NCI-H446 (cell line): ENCODE results near the gene ANP32D.
"Not testable (repeated sequence)": the region's sequence is repeated elsewhere in the genome, so short reads cannot be mapped to it uniquely, and the experiment has no call there.

Source experiments
- DNase-seq, 2 experiments: peaks; one replicate each; lab custom pipeline; 2025; lab: John Stamatoyannopoulos, UW

ANP32D gene

DNA sequence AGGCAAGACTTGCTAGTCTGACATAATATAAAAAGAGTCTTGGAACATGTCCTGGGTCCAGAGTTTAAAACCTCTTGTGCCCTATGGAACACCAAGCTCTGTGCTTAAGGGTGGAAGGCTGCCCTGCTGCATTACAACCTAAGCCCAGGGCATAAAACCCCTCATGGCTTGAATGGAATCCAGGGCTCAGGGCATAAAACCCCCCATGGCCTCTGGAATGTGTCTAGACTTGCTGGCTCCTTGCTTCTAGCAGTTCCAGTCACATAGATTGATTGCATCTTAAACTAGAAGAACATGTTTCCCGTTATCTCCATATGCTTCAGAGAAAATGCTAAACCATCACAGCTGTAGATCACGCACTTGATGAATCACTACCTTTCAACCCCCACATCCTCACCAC, 34.5 kb downstream of the ANP32D start:
- DNase-seq, result not testable (repeated sequence)

DNA sequence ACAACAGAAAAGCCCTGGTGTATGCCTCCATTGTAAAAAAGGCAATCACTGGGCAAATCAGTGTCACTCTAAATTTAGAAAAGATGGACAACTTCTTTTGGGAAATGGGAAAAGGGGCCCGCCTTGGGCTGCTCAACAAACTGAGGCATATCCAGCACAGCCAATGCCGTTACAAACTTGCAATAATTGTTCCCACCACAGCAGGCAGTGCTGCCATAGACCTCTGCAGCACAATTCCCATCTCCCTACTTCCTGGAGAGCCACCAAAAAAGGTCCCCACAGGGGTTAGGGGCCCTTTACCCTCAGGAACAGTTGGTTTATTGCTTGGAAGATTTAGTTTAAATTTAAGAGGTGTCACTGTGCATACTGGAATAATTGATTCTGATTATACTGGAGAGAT, 36.6 kb downstream of the ANP32D start:
- DNase-seq, result no peak

DNA sequence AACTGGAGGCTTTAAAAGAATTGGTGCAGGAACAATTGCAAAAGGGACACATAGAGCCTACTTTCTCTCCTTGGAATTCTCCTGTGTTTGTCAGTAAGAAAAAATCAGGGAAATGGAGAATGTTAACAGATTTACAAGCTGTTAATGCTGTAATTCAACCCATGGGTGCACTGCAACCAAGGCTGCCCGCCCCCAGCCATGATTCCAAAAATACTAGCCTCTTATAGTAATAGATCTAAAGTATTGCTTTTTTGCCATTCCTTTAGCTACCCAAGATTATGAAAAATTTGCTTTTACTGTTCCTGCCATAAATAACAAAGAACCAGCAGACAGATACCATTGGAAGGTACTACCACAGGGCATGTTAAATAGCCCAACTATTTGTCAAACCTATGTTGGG, 37.8 kb downstream of the ANP32D start:
- no peak for DNase-seq

DNA sequence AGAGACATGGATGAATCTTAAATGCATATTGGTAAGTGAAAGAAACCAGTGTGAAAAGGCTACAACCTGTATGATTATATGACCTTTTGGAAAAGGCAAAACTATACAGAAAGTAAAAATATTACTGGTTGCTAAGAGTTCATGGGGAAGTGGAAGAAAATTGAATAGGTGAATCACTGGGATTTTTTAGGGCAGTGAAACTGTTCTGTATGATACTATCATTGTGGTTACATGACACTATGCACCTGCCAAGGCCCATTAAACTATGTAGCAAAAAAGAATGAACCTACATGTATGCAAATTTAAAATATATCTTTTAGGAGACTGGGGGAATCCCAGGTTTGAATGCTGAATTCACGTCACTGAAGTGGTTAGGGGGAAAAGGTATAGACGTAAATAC, 40.5 kb downstream of the ANP32D start:
- DNase-seq, result no peak

DNA sequence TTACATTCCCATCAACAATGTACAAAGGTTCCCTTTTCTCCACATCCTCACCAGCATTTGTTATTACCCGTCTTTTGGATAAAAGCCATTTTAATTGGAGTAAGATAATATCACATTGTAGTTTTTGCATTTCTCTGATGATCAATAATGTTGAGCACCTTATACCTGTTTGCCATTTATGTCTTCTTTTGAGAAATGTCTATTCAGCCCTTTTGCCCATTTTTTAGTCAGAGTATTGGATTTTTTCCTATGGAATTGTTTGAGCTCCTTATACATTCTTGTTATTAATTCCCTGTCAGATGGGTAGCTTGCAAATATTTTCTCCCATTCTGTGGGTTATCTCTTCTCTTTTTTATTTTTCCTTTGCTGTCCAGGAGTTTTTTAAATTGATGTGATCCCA, 42.4 kb downstream of the ANP32D start:
- no peak for DNase-seq

DNA sequence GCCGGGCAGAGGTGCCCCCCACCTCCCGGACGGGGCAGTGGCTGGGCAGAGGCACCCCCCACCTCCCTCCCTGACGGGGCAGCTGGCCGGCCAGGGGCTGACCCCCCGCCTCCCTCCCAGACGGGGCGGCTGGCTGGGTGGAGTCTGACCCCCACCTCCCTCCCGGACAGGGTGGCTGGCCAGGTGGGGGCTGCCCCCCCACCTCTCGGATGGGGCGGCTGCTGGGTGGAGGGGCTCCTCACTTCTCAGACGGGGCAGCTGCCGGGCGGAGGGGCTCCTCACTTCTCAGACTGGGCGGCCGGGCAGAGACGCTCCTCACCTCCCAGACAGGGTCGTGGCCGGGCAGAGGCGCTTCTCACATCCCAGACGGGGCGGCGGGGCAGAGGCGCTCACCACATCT, 48.0 kb downstream of the ANP32D start:
- DNase-seq, result not testable (repeated sequence)
